Measurements from ENCODE around the gene SREK1IP1. TPM values are rescaled to one million over a fixed set of nuclear protein-coding genes. Genes with fewer than 3 reads are reported as not detected.

The SREK1IP1 gene
- 15.0 and 18.4 TPM in 2 replicates for total RNA-seq (2013; cell fraction: nucleolus; rRNA removed)
- total RNA-seq (2014; rRNA removed) (9.1 and 12.5 TPM in 2 replicates), total RNA-seq (2014; rRNA removed; fragmentation: Illumina TruSeq; extraction: Trizol) (22.4 and 23.8 TPM in 2 replicates), total RNA-seq (2021) (24.8 and 28.7 TPM in 2 replicates), polyA plus RNA-seq (2011; rRNA removed) (9.4 and 13.7 TPM in 2 replicates), polyA plus RNA-seq (2014; fragmentation: Illumina TruSeq; extraction: Trizol) (29.0 and 32.5 TPM in 2 replicates), polyA plus RNA-seq (2014; fragmentation: Nextera tagmentation; extraction: Ambion mirVana) (10 to 100 TPM; 59.2 to 60.3 TPM), polyA plus RNA-seq (2014; rRNA removed) (9.4 and 9.9 TPM in 2 replicates), polyA plus RNA-seq (2016; fragmentation: Nextera tagmentation; extraction: Ambion mirVana) (10 to 100 TPM; 44.7 to 48.7 TPM), polyA minus RNA-seq (2011; rRNA and poly(A)+ RNA removed) (7.8 and 9.8 TPM in 2 replicates), Bru-seq, nascent RNA (percentile 89 among the genes with signal in this experiment), BruChase-seq, experiment 1, labeled RNA remaining after a 6-hour chase (percentile 80 among the genes with signal in this experiment), BruChase-seq, experiment 2, labeled RNA remaining after a 2-hour chase (percentile 83 among the genes with signal in this experiment)
- polyA plus RNA-seq (2011; ENCODE audit: low read depth), result 26.6 TPM
- polyA plus RNA-seq (2011; cell fraction: cytosol; rRNA removed), result 6.2 and 8.0 TPM in 2 replicates
- 3.1 and 4.3 TPM in 2 replicates for polyA plus RNA-seq (2011; cell fraction: nucleus; rRNA removed)
- polyA plus RNA-seq (2012), result 8.9 and 19.1 TPM in 2 replicates
- polyA minus RNA-seq (2011; cell fraction: cytosol; rRNA and poly(A)+ RNA removed), result 3.3 and 9.9 TPM in 2 replicates
- 2.1 and 6.9 TPM in 2 replicates for polyA minus RNA-seq (2011; cell fraction: nucleus; rRNA and poly(A)+ RNA removed)
- long read RNA-seq, experiment 1, full-length matches to known transcripts, result 7 of 15 reads
- long read RNA-seq, experiment 1, partial matches to known transcripts, result 5 of 15 reads
- long read RNA-seq, experiment 1, other reads (novel, unspliced or antisense), result 3 of 15 reads
- long read RNA-seq, experiment 2, full-length matches to known transcripts, result 14 of 49 reads
- long read RNA-seq, experiment 2, partial matches to known transcripts, result 16 of 49 reads
- long read RNA-seq, experiment 2, other reads (novel, unspliced or antisense), result 19 of 49 reads

DNA sequence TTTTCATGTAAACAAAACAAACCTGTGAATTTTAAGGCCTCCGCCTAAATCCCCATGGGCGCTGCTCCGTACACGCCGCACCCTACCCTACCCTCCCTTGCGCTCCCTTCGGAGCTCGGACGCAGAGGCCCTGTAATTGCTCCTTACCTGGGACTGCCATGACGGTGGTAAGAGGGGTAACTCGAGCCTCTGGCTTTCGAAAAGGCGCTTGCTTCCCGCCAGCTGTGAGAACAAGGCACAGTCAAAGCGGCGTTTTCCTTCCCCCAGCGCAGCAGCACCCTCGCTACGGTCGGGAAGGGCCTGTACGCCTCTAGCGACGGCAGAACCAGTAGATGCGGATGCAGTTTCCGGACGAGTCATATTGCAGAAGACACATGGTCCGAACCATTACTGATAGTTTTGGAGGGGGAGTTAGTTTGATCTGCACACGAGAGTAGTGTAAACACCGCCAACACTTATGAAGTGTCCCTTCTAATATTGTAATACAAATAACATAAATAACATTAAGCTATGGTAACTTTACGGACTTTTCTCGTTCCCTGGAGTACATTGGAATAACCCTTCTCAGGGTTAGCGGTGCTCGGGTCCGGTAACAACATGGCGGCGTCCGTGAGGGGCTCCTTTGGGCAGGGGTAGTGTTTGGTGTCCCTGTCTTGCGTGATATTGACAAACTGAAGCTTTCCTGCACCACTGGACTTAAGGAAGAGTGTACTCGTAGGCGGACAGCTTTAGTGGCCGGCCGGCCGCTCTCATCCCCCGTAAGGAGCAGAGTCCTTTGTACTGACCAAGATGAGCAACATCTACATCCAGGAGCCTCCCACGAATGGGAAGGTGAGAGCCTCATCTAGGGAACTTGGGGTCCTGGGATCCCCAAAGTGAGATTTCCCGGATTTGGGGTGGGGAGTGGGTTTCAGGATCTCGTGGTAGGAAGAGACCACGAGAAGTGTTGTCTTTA is at the start of gene SREK1IP1, which contains the start of gene CWC27:
SREK1IP1 (minus strand) TSS at position 334 of the 955 bp plus-strand sequence; CDS start at position 160, 174 bp downstream.
CWC27 (plus strand) TSS at position 573 of the 955 bp plus-strand sequence; CDS start at position 790, 217 bp downstream.
- ChIA-PET POLR2A (interaction anchor here (0.6 to 1.7 kb wide), 4 partner anchors 8 to 1235 kb away, joined by 3 to 5 read pairs (median 3); no protein-coding TSS in a partner anchor), CTCF (interaction anchor here (1.0 to 5.3 kb wide), 8 partner anchors 9 to 715 kb away, joined by 3 to 28 read pairs (median 4); no protein-coding TSS in a partner anchor), SMC1A (ENCODE audit: uncharacterized antibody, unreplicated experiment) (interaction anchor here (0.8 to 1.9 kb wide), 9 partner anchors 14 to 713 kb away, joined by 3 to 7 read pairs (median 4); partner anchors contain the start of gene ADAMTS6), RAD21 (ENCODE audit: unreplicated experiment) (interaction anchor here (0.8 to 2.5 kb wide), 2 partner anchors 16 to 42 kb away, joined by 3 to 9 read pairs; no protein-coding TSS in a partner anchor)
- Histone ChIP-seq H2AFZ (ENCODE audit: control insufficient read depth, low read depth, low read length) (peak within 1 kb of the TSS; percentile 100), H3K79me2 (ENCODE audit: control insufficient read depth, insufficient read depth, low read length) (peaks cover 73% of the 10 kb centered on the region), H3K27ac (ENCODE audit: control insufficient read depth, insufficient read depth) (peak within 1 kb of the TSS; percentile 94), H3K9ac (ENCODE audit: control insufficient read depth, insufficient read depth, low read length) (peak within 1 kb of the TSS; percentile 87), H3K4me3 (peak within 1 kb of the TSS; percentile 94), H4K20me1 (ENCODE audit: control insufficient read depth, insufficient read depth) (no peaks in the 10 kb centered on the region), H3K4me2 (ENCODE audit: control insufficient read depth, insufficient read depth) (peak within 1 kb of the TSS; percentile 99), H3K9me3 (replicated peaks; ENCODE audit: control insufficient read depth, insufficient read depth, low read length) (no peaks in the 10 kb centered on the region), H3K27me3 (replicated peaks in 1 of 2; ENCODE audit: control insufficient read depth in 2 of 2, insufficient read depth in 2 of 2, low read length in 1 of 2) (no peaks in the 10 kb centered on the region), H3K36me3 (ENCODE audit: control insufficient read depth in 2 of 2, insufficient read depth in 2 of 2, low read length in 1 of 2) (peaks cover 0 to 18% of the 10 kb centered on the region in 2 experiments; a peak in 2 of 4 replicates), H3K4me1 (ENCODE audit: control insufficient read depth, insufficient read depth, low read length) (peaks cover 13% of the 10 kb centered on the region)
- TSS peak; percentile 78 for BruUV-seq (replicated peaks)
- DNase-seq (ENCODE audit: low read depth, low spot score) (peak; percentile 79), FAIRE-seq (peak; percentile 72), ATAC-seq (peak; percentile 91)
- in situ Hi-C loops (cut with MboI), result no loop called here
- 1% methylated on average over 47 of the region's 48 CpGs for WGBS (ENCODE audit: insufficient coverage, insufficient replicate concordance, low lambda C conversion rate, missing lambda C conversion rate)
- intact Hi-C loops (cut with micrococcal nuclease; ENCODE audit: unreplicated experiment), result no loop called here
- TF ChIP-seq SUZ12 (IDR thresholded peaks at IDR 0.05; ENCODE audit: unreplicated experiment) (no peak), HDAC2 (IDR thresholded peaks at IDR 0.05) (0 out of 2 replicates have a peak, but pooled peaks have one; percentile 54), RB1 (IDR thresholded peaks at IDR 0.05; ENCODE audit: borderline replicate concordance) (peak; percentile 10; the same call in 1 of the 2 replicates), RFX5 (IDR thresholded peaks at IDR 0.05; ENCODE audit: low read depth, low read length) (no peak), KLF5 (IDR thresholded peaks at IDR 0.05; ENCODE audit: partially characterized antibody) (peak; percentile 99), CREB1 (IDR thresholded peaks at IDR 0.05; ENCODE audit: low read depth) (peak; percentile 55; the same call in 1 of the 2 replicates), ESRRA (IDR thresholded peaks at IDR 0.05; ENCODE audit: low read length) (no peak), RAD21 (IDR thresholded peaks at IDR 0.05; ENCODE audit: insufficient read depth, low read depth, low read length) (no peak), GABPA (IDR thresholded peaks at IDR 0.05; ENCODE audit: low read depth) (peak; percentile 88), SIN3A (IDR thresholded peaks at IDR 0.05; ENCODE audit: low read depth, low read length) (peak; percentile 84)
- TF ChIP-seq, protein P1, sequence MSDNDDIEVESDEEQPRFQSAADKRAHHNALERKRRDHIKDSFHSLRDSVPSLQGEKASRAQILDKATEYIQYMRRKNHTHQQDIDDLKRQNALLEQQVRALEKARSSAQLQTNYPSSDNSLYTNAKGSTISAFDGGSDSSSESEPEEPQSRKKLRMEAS (IDR thresholded peaks at IDR 0.05; ENCODE audit: low read depth, low read length), result no peak
- TF ChIP-seq, protein P2, sequence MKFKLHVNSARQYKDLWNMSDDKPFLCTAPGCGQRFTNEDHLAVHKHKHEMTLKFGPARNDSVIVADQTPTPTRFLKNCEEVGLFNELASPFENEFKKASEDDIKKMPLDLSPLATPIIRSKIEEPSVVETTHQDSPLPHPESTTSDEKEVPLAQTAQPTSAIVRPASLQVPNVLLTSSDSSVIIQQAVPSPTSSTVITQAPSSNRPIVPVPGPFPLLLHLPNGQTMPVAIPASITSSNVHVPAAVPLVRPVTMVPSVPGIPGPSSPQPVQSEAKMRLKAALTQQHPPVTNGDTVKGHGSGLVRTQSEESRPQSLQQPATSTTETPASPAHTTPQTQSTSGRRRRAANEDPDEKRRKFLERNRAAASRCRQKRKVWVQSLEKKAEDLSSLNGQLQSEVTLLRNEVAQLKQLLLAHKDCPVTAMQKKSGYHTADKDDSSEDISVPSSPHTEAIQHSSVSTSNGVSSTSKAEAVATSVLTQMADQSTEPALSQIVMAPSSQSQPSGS (IDR thresholded peaks at IDR 0.05; ENCODE audit: low read length), result no peak
- TF ChIP-seq, protein P3, sequence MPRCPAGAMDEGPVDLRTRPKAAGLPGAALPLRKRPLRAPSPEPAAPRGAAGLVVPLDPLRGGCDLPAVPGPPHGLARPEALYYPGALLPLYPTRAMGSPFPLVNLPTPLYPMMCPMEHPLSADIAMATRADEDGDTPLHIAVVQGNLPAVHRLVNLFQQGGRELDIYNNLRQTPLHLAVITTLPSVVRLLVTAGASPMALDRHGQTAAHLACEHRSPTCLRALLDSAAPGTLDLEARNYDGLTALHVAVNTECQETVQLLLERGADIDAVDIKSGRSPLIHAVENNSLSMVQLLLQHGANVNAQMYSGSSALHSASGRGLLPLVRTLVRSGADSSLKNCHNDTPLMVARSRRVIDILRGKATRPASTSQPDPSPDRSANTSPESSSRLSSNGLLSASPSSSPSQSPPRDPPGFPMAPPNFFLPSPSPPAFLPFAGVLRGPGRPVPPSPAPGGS (IDR thresholded peaks at IDR 0.05; ENCODE audit: borderline replicate concordance, insufficient read depth, low read depth, low read length, poor library complexity, severe bottlenecking), result no peak

Measured in GM12878 (cell line).